Coronary artery (tissue), 2 donors: ENCODE results near the gene C9orf50.

Source experiments
- DNase-seq: peaks from one replicate; pipeline ENCODE4 v3.0.0-alpha.2; 2017; ENCODE audit warnings: low spot score
- H3K27ac ChIP-seq, 2 donors: fragments of 200-600 bp; sonication (generic); one replicate each; pipeline ENCODE4 v1.5.1; 2016 to 2019
- H3K4me3 ChIP-seq: fragments of 200-600 bp; sonication (generic); 2 replicates; pipeline ENCODE4 v1.5.1; 2016; ENCODE audit warnings: mild to moderate bottlenecking, moderate library complexity
- CTCF ChIP-seq: fragments of 200-600 bp; sonication (generic); IDR thresholded peaks from one replicate; pipeline ENCODE4 v1.5.1; 2019; ENCODE audit warnings: antibody characterized with exemption

Gene C9orf50, protein sequence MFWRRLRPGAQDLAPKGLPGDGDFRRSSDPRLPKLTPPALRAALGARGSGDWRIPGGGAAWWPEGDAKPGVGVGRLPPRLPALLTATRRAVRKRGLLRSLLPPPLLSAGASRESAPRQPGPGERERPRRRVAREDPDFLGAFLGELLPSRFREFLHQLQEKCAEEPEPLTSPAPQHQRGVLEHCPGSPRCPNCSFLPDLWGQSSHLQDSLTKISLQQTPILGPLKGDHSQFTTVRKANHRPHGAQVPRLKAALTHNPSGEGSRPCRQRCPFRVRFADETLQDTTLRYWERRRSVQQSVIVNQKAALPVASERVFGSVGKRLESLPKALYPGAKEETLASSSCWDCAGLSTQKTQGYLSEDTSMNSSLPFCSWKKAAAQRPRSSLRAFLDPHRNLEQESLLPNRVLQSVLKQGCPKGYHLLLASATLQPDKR

DNA sequence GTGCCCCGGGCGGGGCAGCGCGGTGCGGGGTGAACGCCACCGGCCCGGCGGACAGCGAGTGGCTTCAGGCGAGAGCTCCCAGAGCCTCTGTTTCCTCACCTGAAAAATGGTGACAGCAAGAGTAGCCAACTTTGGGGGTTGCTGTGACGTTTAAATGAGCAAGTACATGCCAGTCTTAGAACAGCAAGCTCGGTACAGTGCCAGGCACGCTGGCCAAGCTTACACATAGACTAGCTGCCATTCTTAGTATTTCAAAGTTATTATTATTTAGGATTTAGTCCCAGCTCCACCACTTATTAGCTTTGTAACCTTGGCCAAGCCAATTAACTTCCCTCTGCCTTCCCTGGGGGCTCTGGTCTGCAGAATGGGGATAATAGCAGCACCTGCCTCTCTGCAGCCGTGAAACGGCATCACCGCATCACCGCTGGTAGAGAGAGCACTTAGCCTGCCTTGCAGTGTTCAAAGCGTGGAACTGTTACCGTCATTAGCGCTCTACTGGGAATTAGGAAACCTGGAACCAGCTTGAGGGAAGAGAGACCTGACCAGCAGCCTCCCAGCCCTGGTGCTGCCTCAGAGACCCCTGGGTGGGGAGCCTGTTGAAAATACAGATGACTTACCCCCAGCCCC lies at the start of gene C9orf50:
C9orf50 (minus strand) TSS at position 433 of the 627 bp plus-strand sequence. CDS start 527 bp downstream, outside the sequence.
- TF ChIP-seq CTCF: no peak
- no peak for DNase-seq
- peak within 1 kb of the TSS; percentile 26 to 57 for H3K27ac ChIP-seq
- H3K4me3 ChIP-seq: peak within 1 kb of the TSS; percentile 89

GRCh38 chr9:129669946-129670345 lies 49.0 kb upstream of the C9orf50 start:
- H3K27ac ChIP-seq: no peak overlapping the region
- no peak for DNase-seq
- TF ChIP-seq CTCF: no peak
- no peak overlapping the region for H3K4me3 ChIP-seq

DNA sequence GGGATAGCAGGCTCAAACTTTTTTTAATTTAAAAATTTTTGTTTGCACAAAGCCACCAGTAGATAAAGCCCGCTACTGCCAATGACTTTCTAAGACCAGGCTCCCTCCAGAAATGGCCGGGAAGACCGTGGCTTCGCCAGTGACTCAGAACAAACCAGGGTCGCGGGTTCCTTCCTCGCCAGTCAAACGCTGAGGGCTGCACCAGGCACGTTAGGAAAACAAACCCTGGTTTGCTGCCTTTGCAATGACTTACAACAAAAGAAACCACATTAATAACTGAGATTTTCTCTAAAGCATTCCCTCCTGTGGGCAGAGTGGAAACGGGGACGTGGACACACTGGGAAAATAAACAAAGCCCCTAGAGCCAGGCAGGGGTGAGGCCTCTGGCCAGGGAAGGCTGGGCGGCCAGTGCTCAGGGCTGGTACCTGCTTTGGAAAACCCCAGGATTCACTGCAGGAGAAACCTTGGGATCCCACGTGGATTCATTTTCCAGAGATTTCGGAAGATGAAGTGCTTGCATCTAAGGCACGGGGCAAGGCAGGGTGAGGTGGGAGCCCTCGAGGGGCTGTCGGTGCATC lies 48.3 kb upstream of the C9orf50 start:
- Histone ChIP-seq H3K27ac (no peak overlapping the region), H3K4me3 (no peak overlapping the region)
- DNase-seq: no peak
- no peak for TF ChIP-seq CTCF

- DNase-seq: no peak
- no peak for TF ChIP-seq CTCF
- H3K4me3 ChIP-seq: peak overlapping the region; percentile 81
- H3K27ac ChIP-seq: peak overlapping the region; percentile 35 to 78
Observed at GRCh38 chr9:129667850-129668249, 46.9 kb upstream of the C9orf50 start.

GRCh38 chr9:129667378-129667777 lies 46.5 kb upstream of the C9orf50 start:
- peak overlapping the region; percentile 35 to 78 for H3K27ac ChIP-seq

DNA sequence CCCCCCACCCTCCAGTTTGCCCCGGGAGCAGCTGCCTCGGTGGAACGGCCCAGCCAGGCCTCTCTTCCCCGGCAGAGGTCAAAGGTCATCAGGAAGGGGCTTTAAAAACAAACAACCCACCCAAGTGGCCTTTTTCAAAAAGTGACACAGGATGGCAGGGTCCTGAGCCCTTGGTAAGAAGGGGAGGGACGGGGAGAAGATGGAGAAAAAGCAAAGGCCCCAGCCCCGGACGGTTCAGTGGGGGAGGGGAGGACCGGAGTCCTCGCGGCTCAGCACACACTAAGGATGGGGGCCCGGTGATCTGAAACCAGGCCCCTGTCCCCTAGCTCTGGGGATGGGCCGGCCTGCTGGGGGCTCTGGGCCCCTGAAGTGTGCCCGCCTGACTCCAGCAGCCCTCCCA lies 45.7 kb upstream of the C9orf50 start:
- DNase-seq: no peak
- Histone ChIP-seq H3K27ac (peak overlapping the region; percentile 35 to 78), H3K4me3 (peak overlapping the region; percentile 81)
- no peak for TF ChIP-seq CTCF

More at GRCh38 chr9:129667378-129667777, 46.5 kb upstream of the C9orf50 start:
- no peak for DNase-seq
- no peak for TF ChIP-seq CTCF
- H3K4me3 ChIP-seq: peak overlapping the region; percentile 81
